ENCODE results near the gene KRTAP4-8.
"Not testable (repeated sequence)": the region's sequence is repeated elsewhere in the genome, so short reads cannot be mapped to it uniquely, and the experiment has no call there.

The KRTAP4-8 gene

DNA sequence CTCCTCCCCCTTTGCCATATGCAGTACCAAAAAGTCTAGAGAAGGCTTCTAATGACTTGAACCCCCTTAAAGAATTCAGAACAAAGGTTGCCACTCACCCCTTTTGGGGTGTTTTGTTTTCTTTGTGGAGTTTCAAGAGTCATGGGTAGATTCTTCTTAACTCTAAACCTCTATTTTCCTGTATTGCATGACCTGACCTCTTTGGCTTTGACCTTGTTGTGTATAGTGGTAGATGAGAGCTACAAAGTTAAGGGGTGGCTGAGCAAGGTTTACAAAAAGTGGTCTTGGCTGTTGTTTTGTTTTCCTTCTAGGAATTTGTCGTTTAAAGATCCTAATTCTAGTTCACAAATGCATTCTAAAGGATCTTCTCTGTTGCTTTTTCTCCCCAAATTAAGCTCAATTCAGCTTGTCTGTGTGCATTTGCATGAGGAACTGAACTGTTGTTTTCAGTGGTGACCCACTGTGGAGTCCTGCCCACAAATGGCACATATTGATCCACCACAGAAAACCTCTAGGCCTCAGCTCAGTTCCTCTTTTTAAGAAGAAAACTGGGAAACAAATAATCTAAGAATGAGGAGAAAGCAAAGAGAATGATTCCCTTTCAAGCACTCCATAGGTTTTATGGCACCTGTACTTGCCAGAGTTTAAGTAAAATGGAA is 10.9 kb upstream of the KRTAP4-8 start:
- not testable (repeated sequence) for DNase-seq (ENCODE audit: low spot score)

DNA sequence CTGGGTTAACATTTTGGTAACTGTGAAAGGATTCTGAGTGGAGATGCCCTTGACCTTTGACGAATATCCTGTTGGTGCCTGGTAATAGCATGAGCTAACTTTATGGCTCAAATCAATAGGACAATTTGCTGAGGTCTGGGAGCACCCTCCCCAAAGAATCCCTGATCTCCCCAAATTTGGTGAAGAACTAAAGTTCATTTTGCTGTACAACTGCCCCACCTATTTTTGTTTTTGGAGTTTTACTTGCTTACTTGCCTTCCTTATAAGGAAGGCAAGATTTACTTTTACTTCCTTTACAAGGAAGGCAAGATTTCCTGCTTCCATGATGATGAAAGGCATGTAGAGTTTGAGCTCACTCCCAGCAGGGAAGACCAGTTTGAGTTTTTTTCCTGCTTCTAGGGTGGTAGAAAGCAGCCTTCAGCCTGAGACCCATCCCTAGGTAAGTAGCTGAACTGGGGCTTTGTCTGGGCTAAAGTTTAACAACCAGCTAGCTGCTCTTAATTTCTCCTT is 10.1 kb upstream of the KRTAP4-8 start:
- no peak for DNase-seq (ENCODE audit: low spot score)

GRCh38 chr17:41105347-41105746 is 7.4 kb upstream of the KRTAP4-8 start, which contains the start of gene KRTAP4-9:
Gene KRTAP4-9, plus strand, starts transcription at chr17:41105389. Its CDS starts 0 bp downstream, at chr17:41105389.
- DNase-seq (ENCODE audit: low spot score) = not testable (repeated sequence)

GRCh38 chr17:41104386-41105038 is 6.6 kb upstream of the KRTAP4-8 start:
- DNase-seq (ENCODE audit: low spot score) = not testable (repeated sequence)

GRCh38 chr17:41103896-41104295 is 6.0 kb upstream of the KRTAP4-8 start:
- DNase-seq (ENCODE audit: low spot score) = no peak

DNA sequence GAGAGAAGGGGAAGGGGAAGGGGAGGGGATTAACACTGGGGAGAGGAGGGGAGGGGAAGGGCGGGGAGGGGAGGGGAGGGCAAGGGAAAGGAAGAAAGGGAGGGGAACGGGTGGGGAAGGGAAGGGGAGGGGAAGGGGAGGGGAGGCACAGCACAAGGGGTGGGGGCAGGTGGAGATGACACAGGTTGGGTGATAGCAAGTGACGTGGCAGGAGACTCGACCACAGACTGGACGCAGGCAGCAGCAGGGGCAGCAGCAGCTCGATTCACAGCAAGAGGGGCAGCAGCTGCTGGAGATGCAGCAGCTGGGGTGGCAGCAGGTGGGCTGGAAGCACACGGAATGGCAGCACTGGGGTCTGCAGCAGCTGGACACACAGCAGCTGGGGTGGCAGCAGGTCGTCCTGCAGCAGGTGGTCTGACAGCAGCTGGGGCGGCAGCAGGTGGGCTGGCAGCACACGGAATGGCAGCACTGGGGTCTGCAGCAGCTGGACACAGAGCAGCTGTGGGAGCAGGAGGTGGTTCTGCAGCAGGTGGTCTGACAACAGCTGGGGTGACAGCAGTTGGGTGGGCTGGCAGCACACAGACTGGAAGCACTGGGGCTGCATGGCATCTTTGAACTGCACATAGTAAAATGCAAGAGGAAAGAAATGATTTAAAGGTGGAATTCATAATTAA is 3.8 kb upstream of the KRTAP4-8 start, which contains the start of gene KRTAP4-16:
Gene KRTAP4-16, minus strand, starts transcription at position 624 of the 674 bp plus-strand sequence. Its CDS starts 0 bp downstream, at position 624.
- no peak for DNase-seq (ENCODE audit: low spot score)

GRCh38 chr17:41099682-41100480 is 1.9 kb upstream of the KRTAP4-8 start:
- not testable (repeated sequence) for DNase-seq (ENCODE audit: low spot score)

GRCh38 chr17:41098481-41098880 is 539 bp upstream of the KRTAP4-8 start:
- DNase-seq (ENCODE audit: low spot score) = no peak

DNA sequence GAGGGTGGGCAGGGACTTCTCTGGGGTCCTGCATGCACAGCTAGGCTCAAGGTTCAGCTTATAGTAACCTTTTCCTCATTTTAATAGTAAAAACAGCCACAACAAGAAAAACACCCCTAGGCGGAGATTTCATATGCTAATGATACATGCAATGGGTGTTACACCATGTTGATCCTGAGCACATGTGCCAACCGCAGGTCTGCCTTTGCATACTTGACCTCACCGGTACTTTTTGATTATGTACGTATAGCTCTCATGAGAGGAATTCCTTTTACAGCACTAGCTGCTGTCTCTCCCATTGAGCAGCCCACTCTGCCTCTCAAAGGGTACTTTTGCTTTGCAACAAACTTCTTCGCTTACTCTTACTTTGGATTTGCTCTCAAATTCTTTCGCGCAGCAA is 1.9 kb downstream of the KRTAP4-8 start:
- no peak for DNase-seq (ENCODE audit: low spot score)

- DNase-seq (ENCODE audit: low spot score) = not testable (repeated sequence)
These were observed 9.1 kb downstream of the KRTAP4-8 start for GRCh38 chr17:41088760-41089352.

- not testable (repeated sequence) for DNase-seq (ENCODE audit: low spot score)
These were observed 13.7 kb downstream of the KRTAP4-8 start, which contains the start of gene KRTAP4-7 for GRCh38 chr17:41084100-41084856. Gene KRTAP4-7, plus strand, starts transcription at chr17:41084150. Its CDS starts 57 bp downstream, at chr17:41084207.

- DNase-seq (ENCODE audit: low spot score) = not testable (repeated sequence)
These were observed 14.5 kb downstream of the KRTAP4-8 start for GRCh38 chr17:41083427-41083826.

DNA sequence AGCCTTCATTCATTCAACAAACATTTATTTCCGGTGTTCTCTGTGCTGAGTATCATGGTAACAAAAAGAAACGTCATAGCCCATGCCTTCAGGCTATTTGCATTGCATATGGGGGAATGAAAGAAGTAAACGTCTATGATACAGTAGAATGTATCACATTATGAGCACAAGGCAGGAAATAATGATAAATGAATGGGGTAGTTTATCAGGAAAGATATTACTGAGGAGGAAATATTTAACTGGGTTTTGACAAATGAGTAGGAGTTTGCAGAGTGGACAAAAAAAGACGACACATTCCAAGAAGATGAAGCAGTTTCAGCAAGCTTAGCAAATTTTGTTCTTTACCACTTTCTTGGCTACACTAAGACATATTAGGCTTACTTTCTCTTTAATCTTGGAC is 15.3 kb downstream of the KRTAP4-8 start:
- no peak for DNase-seq (ENCODE audit: low spot score)

DNA sequence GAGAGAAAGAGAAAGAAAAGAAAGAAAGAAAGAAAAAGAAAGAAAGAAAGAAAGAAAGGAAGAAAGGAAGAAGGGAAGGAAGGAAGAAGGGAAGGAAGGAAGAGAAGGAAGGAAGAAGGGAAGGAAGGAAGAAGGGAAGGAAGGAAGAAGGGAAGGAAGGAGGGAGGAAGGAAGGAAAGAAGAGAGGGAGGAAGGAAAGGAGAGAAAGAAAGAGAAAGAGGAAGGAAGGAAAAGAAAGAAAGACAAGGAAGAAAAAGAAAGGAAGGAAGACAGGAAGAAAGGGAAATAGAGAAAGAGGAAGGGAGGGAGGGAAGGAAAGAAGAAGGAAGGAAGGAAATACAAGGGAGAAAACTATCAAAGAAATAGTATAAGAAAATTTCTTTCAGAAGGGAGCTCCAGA is 21.2 kb downstream of the KRTAP4-8 start:
- DNase-seq (ENCODE audit: low spot score) = no peak

DNA sequence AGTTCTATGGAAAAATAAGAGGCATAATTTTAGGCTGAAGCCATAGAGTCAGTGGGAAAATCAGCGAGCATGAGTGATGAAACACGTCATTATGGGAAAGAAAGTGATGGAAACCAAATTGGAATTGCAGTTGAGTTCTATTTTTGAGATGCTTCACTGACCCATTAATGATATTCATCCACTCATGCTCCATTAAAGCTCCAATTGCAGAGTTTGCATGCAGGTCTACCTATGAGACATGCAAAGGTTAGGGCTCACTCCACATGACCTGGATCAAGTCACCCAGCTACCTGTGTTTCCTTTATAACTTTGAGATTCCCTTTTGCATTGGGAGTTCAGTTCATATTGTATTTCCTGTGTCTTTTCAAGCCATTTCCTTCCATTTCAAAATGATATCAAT is 24.3 kb downstream of the KRTAP4-8 start:
- DNase-seq (ENCODE audit: low spot score) = no peak

DNA sequence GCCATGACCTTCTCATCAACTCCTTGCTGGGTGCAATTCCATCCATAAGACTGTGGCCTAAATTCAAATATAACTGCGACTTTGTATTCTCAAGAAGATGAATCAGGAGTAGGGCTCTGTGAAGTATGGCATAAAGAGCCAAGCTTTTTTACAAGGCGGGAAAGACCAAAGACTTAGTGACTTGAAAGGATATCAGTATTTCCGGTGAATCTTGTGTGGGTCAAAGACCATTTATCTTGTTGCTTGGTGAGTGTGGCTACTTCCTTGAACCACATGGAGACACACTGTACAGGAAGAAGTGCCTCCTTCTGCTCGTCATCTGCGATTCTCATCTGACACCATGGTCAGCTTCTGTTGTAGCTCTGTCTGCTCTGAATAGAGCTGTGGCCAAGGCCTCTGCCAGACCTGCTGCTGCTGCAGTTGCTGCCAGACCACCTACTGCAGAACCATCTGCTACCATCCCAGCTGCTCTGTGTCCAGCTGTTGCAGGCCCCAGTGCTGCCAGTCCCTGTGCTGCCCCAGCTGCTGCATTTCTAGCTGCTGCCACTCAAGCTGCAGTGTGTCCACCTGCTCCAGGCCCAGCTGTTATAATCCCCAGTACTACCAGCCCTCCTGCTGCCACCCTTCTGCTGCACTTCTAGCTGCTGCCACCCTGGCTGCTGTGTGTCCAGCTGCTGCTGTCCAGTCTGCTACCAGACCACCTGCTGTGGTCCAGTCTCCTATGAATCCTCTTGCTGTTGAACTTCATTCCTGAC is 26.2 kb downstream of the KRTAP4-8 start:
- DNase-seq (ENCODE audit: low spot score) = no peak

DNA sequence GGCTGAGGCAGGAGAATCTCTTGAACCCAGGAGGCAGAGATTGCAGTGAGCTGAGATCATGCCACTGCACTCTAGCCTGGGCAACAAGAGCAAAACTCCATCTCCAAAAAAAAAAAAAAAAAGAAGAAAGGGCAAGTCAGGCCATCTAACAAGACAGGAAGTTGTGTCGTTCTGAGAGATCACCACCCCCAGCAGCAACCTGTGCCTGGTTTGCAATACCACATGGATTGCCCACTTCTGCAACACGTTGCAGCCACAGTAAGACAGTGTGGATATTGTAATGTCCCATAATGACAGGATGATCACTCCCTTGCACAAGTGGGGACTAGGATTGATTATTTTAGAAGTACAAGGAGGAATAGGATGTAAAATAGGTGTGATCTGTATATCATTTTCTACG is 28.9 kb downstream of the KRTAP4-8 start:
- no peak for DNase-seq (ENCODE audit: low spot score)

GRCh38 chr17:41067281-41067680 is 30.7 kb downstream of the KRTAP4-8 start:
- no peak for DNase-seq (ENCODE audit: low spot score)

- DNase-seq (ENCODE audit: low spot score) = no peak
These were observed 31.9 kb downstream of the KRTAP4-8 start, which contains the start of gene KRTAP2-4 for GRCh38 chr17:41065829-41066624. Gene KRTAP2-4, minus strand, starts transcription at chr17:41065879. Its CDS starts 34 bp downstream, at chr17:41065845.

Measured in putamen (tissue), 1 donor.